Thyroid gland (tissue), 4 donors: Measurements from ENCODE around the gene ANK3.

ENCODE experiments used
- CTCF ChIP-seq, 6 experiments: fragments of 200-600 bp in 3 of 6; fragments of 450-650 bp in 3 of 6; sonication (generic) in 3 of 6; IDR thresholded peaks; one replicate each; pipeline ENCODE4 v1.5.1; 2016 to 2019; ENCODE audit warnings: antibody characterized with exemption in 6 of 6, mild to moderate bottlenecking in 2 of 6, inconsistent platforms in 1 of 6, moderate library complexity in 1 of 6
- POLR2A ChIP-seq, 2 donors: fragments of 450-650 bp; IDR thresholded peaks; one replicate each; pipeline ENCODE4 v1.6.1; 2017; ENCODE audit warnings: antibody characterized with exemption in 2 of 2, mild to moderate bottlenecking in 2 of 2, moderate library complexity in 1 of 2

GRCh38 chr10:60409202-60409601 lies 19.5 kb upstream of the ANK3 start:
- TF ChIP-seq POLR2A (IDR thresholded peaks at IDR 0.05) (no peak), CTCF (IDR thresholded peaks at IDR 0.05) (no peak)
